Small intestine (tissue), 7 donors: ENCODE data around the gene PAK5. TPM values are rescaled to one million over a fixed set of nuclear protein-coding genes. Genes with fewer than 3 reads are reported as not detected.

Experiments
- DNase-seq, 2 donors: peaks; one replicate each; pipeline versions ENCODE4 v3.0.0 to v3.0.0-alpha.2; 2013
- FAIRE-seq: peaks from 2 replicates; lab custom pipeline; 2012; peaks lifted over from hg19 to GRCh38; lab: Jason Lieb, UNC
- H3K27ac ChIP-seq, 3 donors: one replicate each; pipeline ENCODE4 v1.5.1; 2013; ENCODE audit warnings: low read length in 2 of 3, mild to moderate bottlenecking in 2 of 3, control low read depth in 1 of 3, inconsistent platforms in 1 of 3, low read depth in 1 of 3, moderate library complexity in 1 of 3
- H3K27me3 ChIP-seq, 3 donors: one replicate each; pipeline ENCODE4 v1.6.1; 2013; ENCODE audit warnings: low read length in 3 of 3, inconsistent platforms in 1 of 3; ENCODE audit not compliant: control insufficient read depth in 3 of 3, insufficient read depth in 3 of 3
- H3K36me3 ChIP-seq, 3 donors: one replicate each; pipeline ENCODE4 v1.6.1; 2013; ENCODE audit warnings: low read length in 3 of 3, inconsistent platforms in 1 of 3, low read depth in 1 of 3, mild to moderate bottlenecking in 1 of 3, moderate library complexity in 1 of 3; ENCODE audit not compliant: control insufficient read depth in 3 of 3, insufficient read depth in 2 of 3
- H3K4me1 ChIP-seq, 3 donors: one replicate each; pipeline ENCODE4 v1.6.1; 2013; ENCODE audit warnings: low read length in 2 of 3, inconsistent platforms in 1 of 3, low read depth in 1 of 3, mild to moderate bottlenecking in 1 of 3, moderate library complexity in 1 of 3; ENCODE audit not compliant: control insufficient read depth in 3 of 3, insufficient read depth in 2 of 3
- H3K4me3 ChIP-seq, 3 donors: one replicate each; pipeline ENCODE4 v1.5.1; 2013; ENCODE audit warnings: low read length in 3 of 3, control low read depth in 1 of 3, inconsistent platforms in 1 of 3, low read depth in 1 of 3, mild to moderate bottlenecking in 1 of 3, moderate library complexity in 1 of 3
- H3K9me3 ChIP-seq, 2 donors: one replicate each; pipeline ENCODE4 v1.6.1; 2013; ENCODE audit warnings: low read depth in 1 of 2, low read length in 1 of 2; ENCODE audit not compliant: control insufficient read depth in 2 of 2, insufficient read depth in 1 of 2
- WGBS, 3 donors: extraction: QIAGEN DNeasy Blood & Tissue Kit; methylation state at CpG; one replicate each; pipeline ENCODE4 v1.1.7; 2013; 5-methylcytosine and 5-hydroxymethylcytosine counted together
- polyA plus RNA-seq, 4 donors: library from polyadenylated mRNA; stranded (reverse) in 3 of 4; unstranded in 1 of 4; fragments of 200-250 nt in 3 of 4; fragments of 120-200 nt in 1 of 4; gene quantifications; one replicate each; pipeline versions ENCODE4 v1.2.1 to v1.2.3, GENCODE V29; 2013
- donor health status: healthy with polysubstance abuse.
- donor health status: control.
- donor health status: control.
- donor health status: Bipolar disorder and iron deficiency.
- donor health status: healthy.

The PAK5 gene
- polyA plus RNA-seq, 4 donors = 0.10 to 0.27 TPM; not detected in 2

DNA sequence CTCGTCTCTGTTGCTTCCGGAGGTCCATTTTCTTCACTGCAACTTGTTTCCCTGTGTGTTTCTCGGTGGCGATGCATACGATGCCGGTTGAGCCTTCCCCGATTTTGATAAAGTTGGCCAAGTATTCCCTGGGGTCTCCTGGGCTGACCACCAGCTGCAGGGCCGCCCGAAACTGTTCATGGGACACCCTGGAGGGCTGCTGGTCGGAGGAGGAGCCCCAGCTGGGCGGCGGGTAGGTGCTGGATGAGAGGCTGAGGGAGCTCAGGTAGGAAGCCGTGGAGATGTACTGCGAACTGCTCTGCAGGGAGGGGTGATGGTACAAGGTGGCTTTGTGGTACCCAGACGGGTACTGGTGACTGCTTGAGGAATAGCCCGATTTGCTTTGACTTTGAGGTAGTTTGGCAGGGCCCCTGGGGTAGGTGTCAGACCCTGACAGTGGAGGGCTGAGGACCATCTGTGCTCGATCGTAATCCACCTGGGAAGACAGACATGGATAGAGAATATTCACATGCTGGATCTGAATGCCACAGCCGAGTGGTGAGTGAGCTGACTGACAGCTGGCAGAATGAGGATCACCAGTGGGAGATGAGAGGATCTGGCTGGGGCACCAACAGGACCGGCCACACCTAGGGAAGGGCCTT, 272.8 kb downstream of the PAK5 start:
- H3K27ac ChIP-seq = no peak overlapping the region
- 82 to 88% (median 83%) methylated on average over 20 of the region's 20 CpGs for WGBS, 3 donors
- H3K4me3 ChIP-seq = no peak overlapping the region
- H3K4me1 ChIP-seq = no peaks in the 10 kb centered on the region
- DNase-seq = no peak
- no peaks in the 10 kb centered on the region for H3K36me3 ChIP-seq
- FAIRE-seq = no peak
- peaks cover 0 to 3% (median 0%) of the 10 kb centered on the region in 3 donors for H3K27me3 ChIP-seq
- no peaks in the 10 kb centered on the region for H3K9me3 ChIP-seq

DNA sequence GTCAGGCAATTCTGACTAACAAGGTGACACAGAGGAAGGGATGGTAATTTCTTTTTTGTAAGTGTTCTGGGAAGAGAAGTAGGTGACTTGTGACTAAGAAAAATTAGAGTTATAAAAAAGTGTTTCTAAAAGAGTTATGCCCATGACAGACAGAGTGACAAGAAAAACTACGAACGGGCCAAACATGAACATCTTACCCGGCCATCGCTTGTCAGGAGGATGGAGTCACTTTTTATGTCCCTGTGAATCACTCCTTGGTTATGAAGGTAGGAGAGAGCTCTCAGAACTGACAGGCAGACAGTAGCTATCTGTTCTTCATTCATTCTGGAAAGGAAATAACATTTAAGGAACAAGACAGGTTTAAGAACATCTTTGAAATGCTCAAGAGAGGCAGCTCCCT, 281.5 kb downstream of the PAK5 start:
- Histone ChIP-seq H3K4me1 (no peaks in the 10 kb centered on the region), H3K36me3 (no peaks in the 10 kb centered on the region), H3K27me3 (no peaks in the 10 kb centered on the region), H3K27ac (no peak overlapping the region), H3K9me3 (peaks cover 0 to 3% of the 10 kb centered on the region in 2 donors), H3K4me3 (no peak overlapping the region)
- 92 to 97% (median 94%) methylated on average over 4 of the region's 4 CpGs for WGBS, 3 donors
- FAIRE-seq (no peak), DNase-seq (no peak)

DNA sequence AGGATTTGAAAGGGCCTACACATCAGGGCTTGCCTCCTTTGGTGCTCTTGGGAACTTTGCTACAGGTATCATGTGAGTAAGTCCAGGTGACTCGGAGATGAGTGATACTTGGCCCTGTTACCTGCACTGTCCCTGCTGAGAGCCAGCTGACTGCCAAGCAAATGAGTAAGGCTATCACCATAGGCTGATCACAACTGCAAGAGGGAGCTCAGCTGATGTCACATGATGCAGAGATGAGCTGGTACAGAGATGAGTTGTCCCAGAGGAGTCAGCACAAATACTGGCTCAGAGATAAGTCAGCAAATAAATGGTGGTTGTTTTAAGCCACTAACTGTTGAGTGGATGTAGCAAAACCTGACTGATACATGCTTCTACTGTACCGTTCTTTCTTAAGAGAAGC, 283.1 kb downstream of the PAK5 start:
- FAIRE-seq (no peak), DNase-seq (no peak)
- WGBS, 3 donors = 70 to 85% (median 76%) methylated on average over 2 of the region's 2 CpGs
- no peaks in the 10 kb centered on the region for H3K36me3 ChIP-seq
- no peak overlapping the region for H3K4me3 ChIP-seq
- no peaks in the 10 kb centered on the region for H3K4me1 ChIP-seq
- H3K27ac ChIP-seq = no peak overlapping the region
- H3K27me3 ChIP-seq = no peaks in the 10 kb centered on the region
- H3K9me3 ChIP-seq = peaks cover 0 to 3% of the 10 kb centered on the region in 2 donors

DNA sequence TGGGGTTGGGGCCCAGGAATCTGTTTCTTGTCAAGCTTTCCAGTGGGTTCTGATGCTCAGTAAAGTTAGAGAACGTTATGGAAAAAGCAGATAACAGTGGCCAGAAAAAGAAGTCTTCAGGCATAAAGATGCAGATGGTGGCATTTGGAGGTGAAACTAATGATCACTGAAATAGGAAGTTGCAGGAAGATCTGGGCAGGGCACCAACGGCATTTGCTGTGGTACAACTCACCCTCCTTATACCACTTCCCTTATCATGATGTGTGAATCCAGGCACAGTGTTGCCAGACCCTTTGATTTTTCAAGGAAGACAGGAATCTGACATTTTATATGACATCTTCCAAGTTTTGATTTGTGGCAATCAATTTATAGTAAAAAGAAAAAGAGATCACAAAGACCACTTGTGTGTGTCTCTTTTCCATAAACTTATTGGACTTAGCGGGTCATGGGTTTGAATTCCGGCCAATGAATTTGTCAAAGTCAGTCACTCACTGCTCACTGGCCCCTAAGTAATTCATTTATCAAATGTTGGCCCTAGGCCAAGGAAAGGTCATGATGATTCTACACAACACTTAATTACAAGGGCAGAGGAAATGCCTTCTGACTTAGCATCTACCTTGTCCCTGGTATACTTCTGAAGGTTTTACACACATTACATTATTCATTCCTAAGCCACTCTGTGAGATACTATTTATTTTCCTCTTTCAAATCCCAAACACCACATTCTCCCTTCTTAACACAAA, 286.9 kb downstream of the PAK5 start:
- no peak overlapping the region for H3K4me3 ChIP-seq
- no peaks in the 10 kb centered on the region for H3K27me3 ChIP-seq
- H3K27ac ChIP-seq = no peak overlapping the region
- peaks cover 0 to 3% of the 10 kb centered on the region in 2 donors for H3K9me3 ChIP-seq
- FAIRE-seq (no peak), DNase-seq (no peak)
- WGBS, 3 donors = 45 to 65% (median 45%) methylated on average over 4 of the region's 4 CpGs
- H3K36me3 ChIP-seq = no peaks in the 10 kb centered on the region
- H3K4me1 ChIP-seq = no peaks in the 10 kb centered on the region

DNA sequence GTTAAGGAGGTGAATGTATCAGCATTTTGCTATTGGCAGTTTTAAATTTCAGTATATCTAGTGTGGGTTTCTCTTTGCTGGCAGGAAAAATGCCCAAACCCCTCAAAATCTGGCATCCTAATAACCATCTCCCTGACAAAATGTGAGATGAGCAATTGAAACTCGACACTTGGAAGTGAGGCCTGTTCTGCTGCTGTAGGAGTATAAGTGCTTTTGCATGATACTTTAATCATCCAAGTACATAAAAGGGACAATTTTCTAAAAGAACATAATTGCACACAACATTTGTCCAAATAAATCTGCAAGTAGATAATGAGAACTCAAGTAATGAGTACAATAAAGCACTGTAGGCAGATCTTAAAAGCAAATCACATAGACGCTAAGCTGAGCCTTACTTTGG, 288.0 kb downstream of the PAK5 start:
- 76 to 88% (median 80%) methylated on average over 2 of the region's 2 CpGs for WGBS, 3 donors
- Histone ChIP-seq H3K36me3 (no peaks in the 10 kb centered on the region), H3K9me3 (peaks cover 0 to 3% of the 10 kb centered on the region in 2 donors), H3K27ac (no peak overlapping the region), H3K27me3 (no peaks in the 10 kb centered on the region), H3K4me3 (no peak overlapping the region), H3K4me1 (no peaks in the 10 kb centered on the region)
- FAIRE-seq (no peak), DNase-seq (no peak)

DNA sequence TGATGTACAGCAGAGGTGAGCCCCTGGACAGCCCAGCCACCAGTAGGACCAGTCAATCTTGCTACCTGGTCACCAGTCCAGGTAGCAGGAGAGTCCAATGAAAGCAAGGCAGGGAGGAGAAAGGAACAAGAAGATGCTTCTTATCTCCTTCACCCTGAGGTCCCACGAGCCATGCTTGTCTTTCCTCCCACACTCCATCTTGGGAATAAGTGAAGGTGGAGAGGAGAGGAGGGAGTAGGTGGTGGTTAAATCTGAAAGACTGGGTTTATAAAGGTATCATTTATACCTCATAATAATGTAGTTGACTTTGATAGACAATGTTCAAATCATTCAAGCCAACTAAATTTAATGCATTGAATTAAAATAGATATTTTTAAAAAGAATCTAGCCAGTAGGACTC, 288.6 kb downstream of the PAK5 start:
- Histone ChIP-seq H3K9me3 (peaks cover 0 to 3% of the 10 kb centered on the region in 2 donors), H3K4me3 (no peak overlapping the region), H3K27me3 (no peaks in the 10 kb centered on the region), H3K36me3 (no peaks in the 10 kb centered on the region), H3K4me1 (no peaks in the 10 kb centered on the region), H3K27ac (no peak overlapping the region)
- 67 to 89% (median 67%) methylated on average over 1 of the region's 1 CpG for WGBS, 3 donors
- DNase-seq = no peak
- FAIRE-seq = no peak

DNA sequence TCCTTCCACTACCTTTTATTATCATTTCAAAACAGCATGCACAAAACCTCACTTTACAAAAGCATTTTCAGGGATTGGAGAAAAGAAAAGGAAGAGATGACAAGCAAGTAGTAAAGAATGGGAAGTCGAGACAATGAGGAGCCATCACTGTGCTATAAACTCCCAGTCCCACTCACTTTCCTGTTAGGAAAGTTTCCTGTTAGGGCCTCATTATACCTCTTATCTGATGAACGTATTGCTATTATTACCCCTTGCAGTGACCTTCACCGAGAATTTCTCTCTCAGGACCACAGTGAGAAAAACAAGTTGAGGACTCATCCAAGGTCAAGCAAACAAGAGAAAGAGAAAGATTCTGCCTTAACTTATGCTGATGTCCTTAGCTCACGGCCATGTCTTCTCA, 295.7 kb downstream of the PAK5 start:
- Histone ChIP-seq H3K4me3 (no peak overlapping the region), H3K27me3 (no peaks in the 10 kb centered on the region), H3K27ac (no peak overlapping the region), H3K9me3 (no peaks in the 10 kb centered on the region), H3K4me1 (no peaks in the 10 kb centered on the region), H3K36me3 (no peaks in the 10 kb centered on the region)
- DNase-seq (no peak), FAIRE-seq (no peak)
- WGBS, 3 donors = 31 to 47% (median 44%) methylated on average over 4 of the region's 4 CpGs

DNA sequence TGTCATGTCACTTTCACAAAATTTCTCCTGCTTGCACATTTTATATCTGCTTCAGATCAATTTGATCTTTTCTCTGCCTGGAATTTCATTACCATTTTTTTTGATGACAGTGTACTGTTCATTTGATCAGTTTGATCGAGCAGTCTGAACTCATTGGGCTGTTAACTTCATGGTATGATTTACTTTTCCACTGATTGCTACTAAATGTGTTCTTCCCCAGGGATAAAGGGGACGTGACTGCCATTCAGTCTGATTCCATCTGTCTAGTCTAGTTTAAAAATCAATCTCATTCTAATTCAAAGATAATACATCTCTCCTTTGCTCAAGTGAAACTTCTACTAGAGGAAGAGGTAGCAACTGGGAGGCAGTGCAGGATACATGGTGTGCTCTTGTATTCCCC, 303.4 kb downstream of the PAK5 start:
- no peak overlapping the region for H3K4me3 ChIP-seq
- no peaks in the 10 kb centered on the region for H3K36me3 ChIP-seq
- no peaks in the 10 kb centered on the region for H3K4me1 ChIP-seq
- no peak overlapping the region for H3K27ac ChIP-seq
- WGBS, 3 donors = 72 to 75% (median 73%) methylated on average over 2 of the region's 2 CpGs
- H3K9me3 ChIP-seq = no peaks in the 10 kb centered on the region
- no peaks in the 10 kb centered on the region for H3K27me3 ChIP-seq
- FAIRE-seq = no peak
- no peak for DNase-seq
